ENCODE results near the gene NAXE. TPM values are rescaled to one million over a fixed set of nuclear protein-coding genes. Genes with fewer than 3 reads are reported as not detected.

Gene NAXE
- total and polyA plus RNA-seq, 2 of the 13 experiments (the other 11 are each of a cell fraction or from before 2014, with no cell fraction given): 39.4 to 59.4 TPM

DNA sequence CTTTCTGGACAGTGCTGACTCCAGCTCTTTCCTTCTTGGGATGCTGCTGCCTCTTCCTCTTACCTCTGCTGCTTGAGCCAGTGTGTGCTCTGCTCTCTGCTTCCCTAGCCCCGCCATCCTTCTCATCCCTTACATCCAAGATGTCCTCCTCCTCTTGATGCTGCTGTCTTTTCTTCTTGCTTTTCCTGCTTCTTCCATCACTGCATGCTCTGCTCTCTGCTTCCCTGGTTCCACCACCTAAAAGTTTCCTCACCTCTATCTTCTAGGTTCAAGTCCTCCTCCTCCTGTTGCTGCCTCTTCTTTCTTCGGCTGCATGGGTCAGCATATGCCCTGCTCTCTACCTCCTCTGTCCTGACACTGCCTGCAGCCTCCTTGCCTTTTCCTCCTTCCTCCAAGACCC is 3.4 kb downstream of the NAXE start:
- ATAC-seq (no peak), DNase-seq (ENCODE audit: low spot score) (no peak), FAIRE-seq (no peak)
- Histone ChIP-seq H4K20me1 (ENCODE audit: insufficient read depth, low read length) (no peaks in the 10 kb centered on the region), H3K9ac (ENCODE audit: insufficient read depth, low read depth, low read length) (no peak overlapping the region), H3K4me1 (ENCODE audit: insufficient read depth, low read length) (peaks cover 27% of the 10 kb centered on the region), H3K36me3 (replicated peaks in 1 of 2; ENCODE audit: control insufficient read depth in 1 of 2, insufficient read depth in 2 of 2, low read length in 2 of 2) (peaks cover 7 to 46% of the 10 kb centered on the region in 2 experiments), H3K4me3 (replicated peaks in 1 of 3; ENCODE audit: insufficient read depth in 1 of 3, low read depth in 2 of 3, low read length in 3 of 3) (no peak overlapping the region), H3K4me2 (ENCODE audit: low read depth, low read length) (no peak overlapping the region), H3K27me3 (ENCODE audit: control insufficient read depth in 1 of 2, insufficient read depth in 2 of 2, low read length in 2 of 2) (no peaks in the 10 kb centered on the region), H3K27ac (ENCODE audit: extremely low read length, insufficient read depth, low read length) (no peak overlapping the region), H3K79me2 (ENCODE audit: insufficient read depth, low read length) (peaks cover 10% of the 10 kb centered on the region), H3K9me3 (ENCODE audit: low read length) (no peaks in the 10 kb centered on the region), H2AFZ (ENCODE audit: low read length) (no peak overlapping the region)
- intact Hi-C loops (cut with micrococcal nuclease; ENCODE audit: unreplicated experiment) (no loop called here), in situ Hi-C loops (cut with HindIII; ENCODE audit: extremely low pct_ligation_motif_present, low pct_unique_long_range_greater_than_20kb) (no loop called here)
- TF ChIP-seq HMG20B (CRISPR knock-in tag; conservative IDR thresholded peaks at IDR 0.05) (no peak), POLR2A (IDR thresholded peaks at IDR 0.05; ENCODE audit: insufficient read depth in 1 of 2, low read depth in 2 of 2, low read length in 2 of 2) (0 out of 4 replicates have a peak, but pooled peaks of 1 of the 2 experiments have one; percentile 24)
- BruUV-seq (replicated peaks): TSS peak; percentile 55
- ChIA-PET POLR2A (no interaction called here), CTCF (ENCODE audit: low intra/inter-chr PET ratio, low total read pairs) (no interaction called here)
- 97% methylated on average over 2 of the region's 2 CpGs for WGBS (ENCODE audit: low lambda C conversion rate)

DNA sequence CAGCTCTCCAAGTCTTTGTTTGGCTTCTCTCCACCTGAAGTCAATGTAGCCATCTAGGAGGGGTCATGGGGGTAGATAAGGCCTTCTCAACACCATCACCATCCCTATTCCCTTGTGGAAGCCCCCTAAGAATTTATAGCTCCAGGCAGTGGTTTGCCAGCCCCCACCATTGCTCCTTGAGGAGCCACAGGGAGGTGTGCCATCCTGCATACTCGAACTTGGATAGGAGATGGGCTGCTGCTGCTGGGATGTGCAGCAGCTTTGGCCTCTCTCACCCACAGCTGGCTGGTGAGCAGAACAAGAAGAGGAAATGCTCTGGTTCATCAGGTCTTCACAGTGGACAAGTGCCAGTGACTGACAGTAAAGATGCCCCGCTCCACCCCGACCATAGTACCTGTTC is 4.8 kb downstream of the NAXE start:
- Histone ChIP-seq H3K4me1 (ENCODE audit: insufficient read depth, low read length) (peaks cover 22% of the 10 kb centered on the region), H3K4me3 (replicated peaks in 1 of 3; ENCODE audit: insufficient read depth in 1 of 3, low read depth in 2 of 3, low read length in 3 of 3) (no peak overlapping the region), H3K79me2 (ENCODE audit: insufficient read depth, low read length) (peaks cover 22% of the 10 kb centered on the region), H3K27ac (ENCODE audit: extremely low read length, insufficient read depth, low read length) (no peak overlapping the region), H3K36me3 (replicated peaks in 1 of 2; ENCODE audit: control insufficient read depth in 1 of 2, insufficient read depth in 2 of 2, low read length in 2 of 2) (peaks cover 7 to 46% of the 10 kb centered on the region in 2 experiments), H3K4me2 (ENCODE audit: low read depth, low read length) (no peak overlapping the region), H3K9ac (ENCODE audit: insufficient read depth, low read depth, low read length) (no peak overlapping the region), H4K20me1 (ENCODE audit: insufficient read depth, low read length) (no peaks in the 10 kb centered on the region), H3K9me3 (ENCODE audit: low read length) (no peaks in the 10 kb centered on the region), H2AFZ (ENCODE audit: low read length) (no peak overlapping the region), H3K27me3 (ENCODE audit: control insufficient read depth in 1 of 2, insufficient read depth in 2 of 2, low read length in 2 of 2) (no peaks in the 10 kb centered on the region)
- no peak for ATAC-seq
- BruUV-seq (replicated peaks): no TSS peak
- no peak for DNase-seq (ENCODE audit: low spot score)
- POLR2A ChIA-PET: interaction anchor here (1.1 kb wide), 1 partner anchor 139 kb away, joined by 3 read pairs; no protein-coding TSS in a partner anchor
- CTCF ChIA-PET (ENCODE audit: low intra/inter-chr PET ratio, low total read pairs): interaction anchor here (0.7 kb wide), 1 partner anchor 119 kb away, joined by 3 read pairs; no protein-coding TSS in a partner anchor
- WGBS (ENCODE audit: low lambda C conversion rate): 100% methylated on average over 3 of the region's 3 CpGs
- intact Hi-C loops (cut with micrococcal nuclease; ENCODE audit: unreplicated experiment) (no loop called here), in situ Hi-C loops (cut with HindIII; ENCODE audit: extremely low pct_ligation_motif_present, low pct_unique_long_range_greater_than_20kb) (no loop called here)
- no peak for FAIRE-seq
- TF ChIP-seq ZNF264 (CRISPR knock-in tag; IDR thresholded peaks at IDR 0.05) (no peak), SRY (CRISPR knock-in tag; IDR thresholded peaks at IDR 0.05) (no peak)

Data from HepG2 (cell line).